NCI-H446 (cell line): ENCODE data around the gene KIAA1671.
A peak's percentile ranks its signal among the peaks of the same experiment; 100 is the strongest.

Experiments used
- DNase-seq, 2 experiments: peaks; one replicate each; lab custom pipeline; 2025; lab: John Stamatoyannopoulos, UW

The KIAA1671 gene

DNA sequence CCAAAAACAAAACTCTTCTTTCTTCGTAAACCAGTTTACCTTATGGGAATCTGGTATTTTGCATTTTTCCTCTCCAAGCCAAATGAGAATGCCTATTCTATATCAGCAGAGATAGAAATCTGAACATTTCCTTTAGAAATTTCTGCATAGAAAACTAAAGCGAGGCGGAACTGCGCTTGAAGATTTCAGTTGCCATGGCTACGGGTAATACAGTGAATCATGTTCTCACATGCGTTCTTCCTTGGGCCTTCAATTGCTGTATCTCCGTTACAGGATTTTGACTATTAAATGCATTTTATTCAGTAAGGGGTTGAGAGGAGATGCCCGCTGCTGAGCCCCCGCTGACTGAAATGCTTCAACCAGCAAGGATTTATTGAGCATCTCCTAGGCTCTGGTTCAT, 138.9 kb downstream of the KIAA1671 start:
- DNase-seq, result no peak

DNA sequence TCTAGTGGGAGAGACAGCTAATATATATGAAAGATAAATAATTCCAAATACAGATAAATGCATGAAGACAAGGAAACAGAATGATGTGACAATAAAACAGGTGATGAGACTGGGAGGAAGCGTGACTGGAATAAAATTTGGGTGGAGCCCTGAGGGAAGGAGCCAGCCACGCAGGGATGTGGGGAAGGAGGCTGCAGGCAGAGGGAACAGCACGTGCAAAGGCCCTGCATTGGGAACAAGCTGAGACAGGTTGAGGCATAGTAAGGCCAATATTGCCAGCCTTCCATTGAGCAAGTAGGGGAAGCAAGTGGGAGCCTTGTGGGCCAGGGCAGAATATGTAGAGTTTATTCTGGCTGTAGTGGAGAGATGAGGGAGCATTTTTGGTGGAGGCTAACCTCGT, 139.6 kb downstream of the KIAA1671 start:
- no peak for DNase-seq

DNA sequence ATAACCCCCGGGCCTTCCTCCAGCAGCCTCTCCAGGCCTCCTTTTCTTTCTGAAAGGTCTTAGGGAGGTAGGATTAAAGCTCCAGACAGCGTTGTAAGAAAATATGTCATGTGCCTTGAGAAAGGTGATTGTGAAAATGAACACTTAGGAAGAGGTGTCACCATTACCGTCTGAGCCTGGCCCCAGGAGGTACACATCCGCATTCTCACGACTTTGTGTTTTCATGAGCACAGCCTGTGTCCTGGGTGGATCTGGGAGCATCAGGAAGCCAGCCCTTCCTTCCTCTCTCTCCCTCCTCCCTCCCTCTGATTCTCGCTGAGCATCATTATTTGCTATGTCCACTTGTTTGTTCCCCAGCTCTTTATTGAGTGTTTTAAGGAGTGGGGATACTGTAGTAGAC, 142.1 kb downstream of the KIAA1671 start:
- DNase-seq, result no peak

DNA sequence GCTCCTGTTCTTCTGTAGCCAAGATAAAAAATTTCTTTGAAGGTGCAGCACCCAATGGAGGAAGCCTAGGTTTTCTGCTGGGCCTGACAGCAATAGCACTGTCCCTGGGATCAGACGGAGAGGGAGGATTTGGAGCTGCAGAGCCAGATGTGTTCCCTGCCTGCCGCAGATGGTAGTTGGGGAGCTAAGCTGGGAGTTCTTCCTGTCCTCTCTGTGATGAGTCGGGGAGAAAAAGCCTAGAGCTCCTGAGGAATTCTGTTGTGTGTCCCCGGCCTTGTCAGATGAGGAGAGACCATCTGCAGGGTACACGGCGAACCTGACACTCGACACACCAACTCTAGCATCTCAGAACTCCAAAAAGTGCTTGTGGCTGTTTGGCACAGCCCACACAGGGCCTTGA, 143.4 kb downstream of the KIAA1671 start:
- no peak for DNase-seq

DNA sequence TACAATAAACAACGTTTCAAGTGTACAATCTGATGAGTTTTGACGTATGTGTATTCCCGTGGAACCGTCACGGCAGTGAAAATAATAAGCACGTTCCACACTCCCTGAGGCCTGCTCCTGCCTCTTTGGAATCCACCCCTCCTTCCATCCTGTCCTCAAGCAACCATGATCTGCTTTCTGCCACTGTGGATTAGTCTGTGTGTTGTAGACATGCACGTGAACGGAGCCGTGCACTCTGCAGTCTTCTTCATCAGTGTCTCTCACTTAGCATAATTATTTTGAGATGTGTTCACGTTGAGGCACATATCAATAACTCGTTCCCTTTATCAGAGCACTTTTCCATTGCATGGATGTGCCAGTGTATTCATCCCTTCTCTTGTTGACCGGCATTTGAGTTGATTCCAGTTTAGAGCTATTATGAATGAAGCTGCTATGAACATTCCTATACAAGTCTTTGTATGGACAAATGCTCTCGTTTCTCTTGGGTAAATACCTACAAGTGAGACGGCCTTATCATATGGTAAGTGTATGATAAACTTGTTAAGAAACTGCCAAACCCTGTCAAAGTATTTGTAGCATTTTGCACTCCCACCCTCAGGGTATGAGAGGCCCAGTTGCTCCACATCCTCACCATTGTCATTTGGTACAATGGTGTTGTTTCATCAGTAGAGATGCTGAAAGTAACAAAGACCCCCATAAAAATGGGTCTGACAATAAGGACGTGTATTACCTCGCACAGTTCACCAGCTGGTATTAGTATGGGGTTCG, 144.3 kb downstream of the KIAA1671 start:
- no peak for DNase-seq

DNA sequence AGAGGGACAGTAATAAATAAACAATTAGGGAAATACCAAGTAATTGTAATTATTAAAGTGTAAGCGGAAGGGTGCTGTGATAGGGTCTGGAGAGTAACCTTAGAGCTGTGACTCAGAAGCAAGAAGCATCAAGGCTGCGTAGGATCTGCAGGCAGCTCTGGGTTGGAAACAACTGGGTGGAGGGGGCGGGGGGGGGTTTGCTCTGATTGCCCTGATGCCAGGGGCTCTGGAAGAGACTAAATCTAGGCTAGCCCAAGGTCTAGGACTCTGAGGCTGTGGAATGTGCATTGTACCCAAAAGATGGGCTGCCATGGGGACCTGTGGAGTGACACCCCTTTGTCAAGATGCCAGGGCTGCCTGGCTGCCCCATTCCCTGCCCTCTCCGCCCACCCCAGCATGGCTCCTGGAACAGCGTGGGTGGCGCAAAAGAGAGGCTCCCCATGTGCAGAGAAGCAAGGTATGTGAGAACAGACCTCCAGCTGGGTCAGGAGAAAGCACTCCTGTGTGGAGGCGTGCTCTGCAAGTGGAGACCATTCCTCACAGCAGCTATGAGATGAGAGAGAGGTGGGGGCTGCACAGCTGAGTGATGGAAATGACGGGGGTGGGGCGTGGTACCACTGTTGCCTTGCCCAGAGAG, 146.0 kb downstream of the KIAA1671 start:
- no peak for DNase-seq

DNA sequence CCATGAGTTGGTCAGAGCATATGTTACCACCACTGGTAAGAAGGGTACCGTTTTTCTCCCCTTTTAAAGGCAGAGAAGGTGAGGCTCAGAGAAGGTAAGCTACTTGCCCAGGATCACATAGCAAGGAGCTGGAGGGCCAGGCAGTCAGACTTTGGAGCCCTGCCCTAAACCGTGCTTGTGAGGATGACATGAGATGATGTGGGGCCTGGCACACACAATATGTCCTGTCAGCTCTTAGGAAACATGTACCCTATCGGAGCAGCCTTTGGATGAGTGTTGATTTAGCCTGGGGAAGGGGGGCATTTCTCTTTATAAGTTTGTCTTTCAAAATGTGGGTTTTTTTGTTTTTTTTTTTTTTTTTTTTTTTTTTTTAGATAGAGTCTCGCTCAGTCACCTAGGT, 146.7 kb downstream of the KIAA1671 start:
- DNase-seq, result no peak

DNA sequence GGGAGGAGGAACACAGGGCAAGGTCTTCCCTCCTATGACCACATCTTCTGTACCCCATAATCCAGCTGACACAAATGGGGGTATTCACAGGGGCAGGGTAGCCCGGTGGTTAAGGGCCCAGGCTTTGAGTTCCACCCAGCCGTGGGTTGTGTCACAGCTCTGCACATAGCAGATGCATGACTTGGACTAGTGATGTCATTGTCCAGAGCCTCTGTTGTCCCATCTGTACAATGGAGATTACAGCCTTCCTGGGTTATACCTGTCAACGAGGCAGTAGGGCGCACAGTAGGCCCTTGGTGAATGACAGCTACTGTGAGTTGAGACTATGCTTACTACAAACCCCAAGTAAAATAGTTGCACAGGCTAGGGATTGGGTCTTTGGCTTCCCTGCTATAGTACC, 147.9 kb downstream of the KIAA1671 start:
- DNase-seq, result no peak

DNA sequence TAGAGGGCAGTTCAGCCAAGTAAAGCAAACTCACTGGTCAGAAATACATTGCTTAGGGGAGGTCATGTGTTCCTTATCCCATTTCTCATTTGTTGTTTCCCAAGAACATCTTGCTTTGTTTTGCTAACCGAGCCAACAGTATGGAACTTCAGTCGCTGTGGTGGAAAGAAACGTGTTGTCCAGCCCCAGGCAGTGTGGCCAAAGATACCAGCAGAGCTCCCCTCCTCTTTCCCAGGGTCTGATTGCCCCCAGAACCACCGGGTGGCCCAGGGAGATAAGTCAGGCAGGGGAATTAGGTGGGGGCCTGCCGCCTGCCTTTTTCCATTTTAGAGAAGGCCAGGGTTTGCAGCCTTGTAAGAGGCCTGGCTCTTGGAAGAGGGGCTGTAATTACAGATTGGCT, 148.4 kb downstream of the KIAA1671 start:
- DNase-seq, result no peak

DNA sequence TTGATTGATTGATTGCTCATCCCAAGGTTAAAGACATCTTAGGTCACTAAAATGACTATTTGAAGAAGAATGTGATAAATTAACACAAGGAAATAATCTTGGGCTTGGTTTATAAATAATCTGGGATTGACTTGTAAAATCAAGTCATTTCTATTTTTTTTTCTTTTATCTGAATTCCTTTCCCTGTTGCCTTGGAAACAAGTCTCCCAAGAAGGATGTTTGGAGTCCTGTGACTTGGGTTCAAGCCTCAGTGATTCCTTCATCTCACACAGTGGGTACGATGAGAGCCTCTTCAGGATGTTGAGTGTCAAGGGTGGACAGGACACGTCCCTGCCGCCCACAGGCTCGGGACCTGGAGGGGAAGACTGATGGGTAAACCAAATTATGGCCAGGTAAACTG, 149.0 kb downstream of the KIAA1671 start:
- DNase-seq, result no peak

DNA sequence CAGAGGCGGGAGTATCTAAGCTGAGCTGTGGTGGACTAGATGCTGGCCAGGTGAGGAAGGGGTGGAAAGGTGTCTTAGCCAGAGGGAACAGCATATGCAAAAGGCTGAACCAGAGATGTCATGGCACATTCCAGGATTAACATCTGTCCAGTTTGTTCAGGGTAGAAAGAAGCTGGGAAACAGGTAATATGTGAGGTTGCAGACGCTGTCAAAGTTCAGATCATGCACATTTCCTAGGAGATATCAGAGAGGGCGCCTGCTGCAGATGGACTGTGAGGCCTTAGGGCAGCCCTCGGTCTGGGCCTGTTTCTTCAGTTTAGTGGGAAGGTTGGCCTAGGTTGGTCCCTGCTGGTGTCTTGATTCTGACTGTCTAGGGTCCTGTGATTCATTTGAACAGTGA, 149.5 kb downstream of the KIAA1671 start:
- no peak for DNase-seq

DNA sequence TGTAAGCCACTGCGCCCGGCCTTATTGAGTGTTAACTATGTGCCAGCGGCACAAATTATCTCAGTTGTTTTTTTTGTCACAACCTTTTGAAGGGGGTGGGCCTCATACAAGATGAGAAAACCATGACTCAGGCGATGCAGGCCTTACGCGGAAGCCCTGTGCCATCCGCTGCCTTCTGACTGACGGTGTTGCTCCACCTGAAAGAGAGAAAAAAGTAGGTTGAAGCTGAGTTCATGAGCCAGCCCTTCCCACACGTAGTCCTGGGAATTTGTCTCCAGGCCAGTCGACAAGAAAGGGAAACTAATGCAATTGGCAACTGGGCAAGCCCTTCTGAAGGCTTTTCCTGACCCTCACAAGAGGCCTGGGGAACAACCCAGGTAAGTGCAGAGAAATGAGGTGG, 150.2 kb downstream of the KIAA1671 start:
- DNase-seq, result no peak

DNA sequence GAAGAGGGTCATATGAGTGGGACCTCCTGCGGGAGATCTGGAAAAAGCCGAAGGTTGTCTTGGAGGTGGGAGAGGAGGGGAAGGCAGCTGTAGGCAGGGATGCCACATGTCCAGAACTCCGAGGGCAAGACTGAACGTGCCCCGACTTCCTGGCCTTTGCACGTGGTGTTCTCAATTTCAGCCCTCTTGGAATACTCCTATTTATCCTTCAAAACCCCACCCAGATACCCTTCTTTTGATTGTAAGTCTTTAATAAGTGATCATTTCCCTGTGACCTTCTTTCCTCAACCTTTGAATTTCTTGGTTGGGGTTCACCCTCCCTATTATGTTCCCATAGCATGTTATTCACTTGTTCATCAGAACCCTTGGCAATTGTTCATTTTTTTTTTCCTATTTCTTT, 151.9 kb downstream of the KIAA1671 start:
- DNase-seq, result no peak

DNA sequence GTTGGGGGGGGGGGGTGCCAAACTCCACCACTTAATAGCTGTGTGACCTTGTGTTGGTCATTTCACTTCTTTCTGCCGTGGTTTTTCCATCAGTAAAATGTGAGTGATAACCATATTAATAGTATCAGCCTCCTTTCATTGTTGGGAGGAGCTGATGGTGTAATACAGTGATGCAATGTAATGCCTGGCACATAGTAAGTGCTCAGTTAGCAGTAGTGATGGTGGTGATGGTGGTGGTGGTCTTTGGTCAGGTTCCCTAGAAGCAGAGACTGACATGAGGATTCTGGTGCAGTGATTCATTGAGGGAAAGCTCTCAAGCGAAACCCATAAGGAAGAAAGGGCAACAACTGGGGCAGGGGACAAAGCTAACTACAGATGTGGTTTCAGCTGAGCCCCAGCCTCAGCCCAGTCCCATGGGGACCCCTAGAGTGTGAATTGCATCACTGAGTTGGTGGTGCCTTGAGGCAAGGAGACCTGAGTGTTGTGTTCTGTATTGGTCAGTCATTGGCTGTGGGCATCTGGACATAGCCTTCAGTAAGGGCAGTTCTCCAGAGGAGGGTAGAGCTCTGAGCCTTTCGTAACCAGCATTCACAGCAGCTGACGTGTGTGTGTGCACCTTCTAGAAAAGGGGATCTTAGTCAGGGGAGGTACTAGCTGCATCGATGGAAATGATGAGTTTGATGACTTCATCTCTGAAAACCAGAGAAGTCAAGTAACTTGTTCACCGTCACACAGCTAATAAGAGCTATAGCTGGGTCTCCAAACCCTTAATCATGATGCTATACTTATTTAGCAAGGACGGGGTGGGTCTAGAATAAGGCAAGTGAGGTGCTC, 153.5 kb downstream of the KIAA1671 start:
- DNase-seq, result no peak

DNA sequence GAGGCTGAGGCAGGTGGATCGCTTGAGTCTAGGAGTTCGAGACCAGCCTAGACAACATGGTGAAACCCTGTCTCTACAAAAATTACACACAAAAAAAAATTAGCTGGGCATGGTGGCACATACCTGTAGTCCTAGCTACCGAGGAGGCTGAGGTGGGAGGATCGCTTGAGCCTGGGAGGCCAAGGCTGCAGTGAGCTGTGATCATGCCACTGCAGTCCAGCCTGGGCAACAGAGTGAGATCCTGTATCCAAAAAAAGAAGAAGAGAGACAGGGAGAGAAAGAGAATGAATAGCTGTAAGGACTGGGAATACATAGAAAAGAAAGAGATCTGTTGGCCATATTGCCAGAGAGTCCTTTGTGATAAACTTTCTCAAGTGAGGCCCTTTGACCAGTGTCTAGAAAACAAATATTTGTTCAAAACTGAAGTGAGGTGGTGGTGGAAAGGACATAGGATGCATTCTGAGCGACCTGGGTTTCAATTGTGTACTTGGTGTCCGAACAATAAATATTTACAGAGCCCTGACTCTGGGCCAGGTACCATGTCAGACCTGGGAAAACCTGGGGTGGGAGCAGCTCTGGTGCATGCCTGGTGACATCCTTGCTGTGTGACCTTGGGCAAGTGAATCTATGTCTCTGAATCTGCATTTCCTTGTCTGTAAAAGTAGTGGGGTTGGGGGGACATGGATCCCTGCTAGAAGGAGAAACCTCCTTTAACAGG, 157.5 kb downstream of the KIAA1671 start:
- DNase-seq, result no peak

DNA sequence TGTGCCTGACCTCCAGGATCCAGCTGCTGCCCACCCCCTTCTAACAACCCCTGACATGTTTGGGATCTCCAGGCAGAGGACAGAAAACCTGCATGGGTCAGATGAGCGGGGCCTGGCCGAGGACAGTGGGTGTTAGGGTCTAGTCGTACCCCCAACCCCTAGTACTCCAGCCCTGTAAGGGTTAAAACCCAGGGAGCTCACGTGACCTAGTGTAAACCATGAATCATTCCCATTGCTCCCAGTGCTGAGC, 158.0 kb downstream of the KIAA1671 start:
- DNase-seq, result no peak

DNA sequence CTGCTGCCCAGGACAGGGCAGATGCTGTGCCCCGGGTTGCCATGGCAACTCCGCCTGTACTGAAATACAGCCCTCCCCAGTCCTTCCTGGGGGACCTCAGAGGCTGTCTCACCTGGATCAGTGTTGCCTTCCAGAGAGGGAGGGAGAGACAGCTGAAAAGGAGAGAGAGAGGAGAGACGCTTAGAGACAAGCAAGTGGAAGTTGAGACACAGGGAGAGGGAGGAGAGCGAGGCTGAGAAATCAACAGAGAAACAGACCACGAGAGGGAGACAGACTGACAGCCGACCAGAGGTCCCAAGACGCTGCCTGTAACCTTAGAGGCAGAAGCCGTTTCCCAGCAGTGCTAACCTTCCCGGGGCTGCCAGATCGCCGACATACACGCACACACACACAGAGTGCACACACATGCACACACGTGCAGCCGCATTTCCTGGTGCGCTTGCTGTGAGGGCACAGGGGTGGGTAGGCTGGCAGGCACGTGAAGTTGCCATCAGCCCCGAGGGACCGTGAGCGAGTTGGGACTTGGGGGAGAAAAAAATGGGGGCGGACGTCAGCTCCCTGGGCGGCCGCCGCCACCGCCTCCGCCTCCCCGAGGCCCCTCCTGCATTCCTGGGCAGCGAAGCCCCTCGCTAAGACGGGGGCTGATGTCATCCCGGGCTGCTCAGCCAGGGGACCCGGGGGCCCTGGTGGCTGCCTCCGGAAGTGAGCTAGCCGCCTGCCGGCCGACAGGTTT, 158.5 kb downstream of the KIAA1671 start:
- DNase-seq, result peak; percentile 27 to 61

DNA sequence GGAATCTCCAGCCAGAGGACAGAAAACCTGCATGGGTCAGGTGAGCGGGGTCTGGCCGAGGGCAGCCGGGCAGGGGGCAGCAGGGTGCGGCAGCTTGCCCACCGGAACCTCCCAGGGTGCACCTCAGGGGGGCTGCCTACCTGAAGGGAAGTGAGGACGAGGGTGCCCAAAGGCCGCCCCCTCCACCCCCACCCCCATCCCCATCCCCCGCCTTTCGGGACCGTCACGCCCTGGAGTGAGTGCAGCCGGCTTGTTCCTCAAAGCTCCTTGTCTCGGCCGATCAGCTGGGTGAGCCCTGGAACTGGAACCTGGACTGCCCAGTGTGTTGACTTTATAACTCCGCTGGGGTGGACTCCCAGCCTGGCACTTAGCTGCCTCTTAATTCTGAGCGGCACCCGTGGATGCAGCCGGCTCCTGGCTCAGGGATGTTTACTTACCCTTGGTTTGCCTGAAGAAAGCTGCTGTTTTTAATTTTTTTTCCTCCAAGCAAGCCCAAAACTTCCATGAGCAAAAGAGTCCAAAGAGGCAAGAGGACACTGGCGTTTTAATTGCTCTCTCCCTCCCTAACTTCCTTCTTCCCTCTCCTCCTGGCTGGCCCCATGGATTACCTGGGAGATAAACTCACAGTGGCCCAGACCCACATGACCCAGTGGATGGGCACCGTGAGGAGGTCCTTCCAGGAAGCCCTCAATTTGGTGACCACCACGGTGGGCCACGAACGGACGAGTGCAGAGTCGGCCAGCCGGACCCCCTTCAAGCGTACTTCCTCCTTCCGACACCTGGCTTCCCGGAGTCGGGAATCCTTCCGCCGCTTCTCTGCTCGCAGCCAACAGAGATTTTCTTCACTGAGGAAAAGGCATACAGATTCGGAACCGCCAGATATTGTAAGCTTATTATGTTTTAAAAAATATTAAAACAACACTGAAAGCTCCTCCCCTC, 159.3 kb downstream of the KIAA1671 start:
- DNase-seq, result no peak

DNA sequence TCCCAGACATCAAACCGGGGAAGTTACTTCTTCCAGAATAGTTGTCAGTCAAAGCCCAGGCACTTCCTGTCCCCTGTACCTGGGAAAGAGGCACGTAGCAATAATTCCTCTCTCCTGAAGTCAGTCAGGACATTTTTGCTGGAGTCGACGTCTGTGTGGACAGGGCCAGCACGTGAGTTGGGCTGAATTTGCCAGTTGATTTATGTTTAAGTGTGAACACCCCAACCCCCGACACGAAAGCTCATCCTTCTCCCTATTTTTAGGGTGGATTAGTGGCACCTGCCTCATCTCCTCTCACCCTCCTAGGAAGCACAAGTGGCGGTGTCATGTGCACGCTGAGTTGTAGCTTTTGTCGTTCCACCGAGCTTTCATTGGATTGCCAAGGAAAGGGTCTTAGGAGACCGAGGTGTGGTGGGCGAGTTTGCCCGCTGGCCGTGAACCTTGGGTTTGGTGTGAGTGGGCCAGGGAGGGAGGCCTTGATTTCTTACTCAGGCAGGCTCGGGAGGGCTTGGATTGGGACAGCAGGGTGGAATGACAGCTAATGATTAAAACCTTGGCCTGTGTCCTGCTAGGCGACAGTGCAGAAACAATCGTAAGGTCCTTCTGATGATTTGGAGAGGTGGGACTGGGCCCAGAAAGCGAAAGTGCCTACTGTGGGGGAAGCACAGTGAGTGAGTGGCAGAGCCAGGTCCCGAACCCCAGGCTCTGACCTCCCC, 160.2 kb downstream of the KIAA1671 start:
- DNase-seq, result no peak

DNA sequence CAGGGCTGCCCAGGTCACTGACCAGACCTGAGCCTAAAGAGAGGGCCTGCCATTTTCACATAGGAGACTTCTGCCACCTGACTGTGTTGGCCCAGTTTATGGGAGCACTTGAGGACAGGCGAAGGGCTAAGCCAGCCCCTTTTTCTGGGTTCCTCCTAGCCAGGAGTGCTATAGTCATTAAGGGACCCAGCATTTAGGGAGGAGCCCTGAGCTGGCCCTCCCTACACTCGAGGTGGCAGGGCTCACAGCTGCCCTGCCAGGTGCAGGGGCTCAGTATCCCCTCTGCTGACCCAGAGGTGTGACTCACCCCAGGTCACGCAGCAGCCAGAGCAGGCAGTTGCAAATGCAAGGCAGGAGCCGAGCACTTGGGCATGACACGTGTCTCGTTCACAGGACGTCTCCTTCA, 160.8 kb downstream of the KIAA1671 start:
- no peak for DNase-seq
